Spleen (tissue), 7 donors: ENCODE measurements around the gene FLVCR2.

Source experiments
- CTCF ChIP-seq, 11 experiments: fragments of 200-600 bp in 7 of 11; fragments of 450-650 bp in 4 of 11; sonication (generic) in 4 of 11; IDR thresholded peaks in 8 of 11; conservative IDR thresholded peaks in 3 of 11; 1 replicate in 7 of 11; 2 replicates in 4 of 11; pipeline versions ENCODE4 v1.4.0 to v1.8.0; 2016 to 2021; ENCODE audit warnings: antibody characterized with exemption in 11 of 11, inconsistent platforms in 4 of 11, mild to moderate bottlenecking in 1 of 11
- POLR2A ChIP-seq, 3 donors: fragments of 450-650 bp; IDR thresholded peaks; one replicate each; pipeline ENCODE4 v1.5.1; 2017; ENCODE audit warnings: antibody characterized with exemption in 3 of 3, mild to moderate bottlenecking in 1 of 3
- donor health status: DM: no; HTN: no; CAD: no; lungs with moderate emphysema.
- donor health status: DM: no; HTN: no; CAD: no.
- donor health status: DM: no; HTN: no; CAD: no.

DNA sequence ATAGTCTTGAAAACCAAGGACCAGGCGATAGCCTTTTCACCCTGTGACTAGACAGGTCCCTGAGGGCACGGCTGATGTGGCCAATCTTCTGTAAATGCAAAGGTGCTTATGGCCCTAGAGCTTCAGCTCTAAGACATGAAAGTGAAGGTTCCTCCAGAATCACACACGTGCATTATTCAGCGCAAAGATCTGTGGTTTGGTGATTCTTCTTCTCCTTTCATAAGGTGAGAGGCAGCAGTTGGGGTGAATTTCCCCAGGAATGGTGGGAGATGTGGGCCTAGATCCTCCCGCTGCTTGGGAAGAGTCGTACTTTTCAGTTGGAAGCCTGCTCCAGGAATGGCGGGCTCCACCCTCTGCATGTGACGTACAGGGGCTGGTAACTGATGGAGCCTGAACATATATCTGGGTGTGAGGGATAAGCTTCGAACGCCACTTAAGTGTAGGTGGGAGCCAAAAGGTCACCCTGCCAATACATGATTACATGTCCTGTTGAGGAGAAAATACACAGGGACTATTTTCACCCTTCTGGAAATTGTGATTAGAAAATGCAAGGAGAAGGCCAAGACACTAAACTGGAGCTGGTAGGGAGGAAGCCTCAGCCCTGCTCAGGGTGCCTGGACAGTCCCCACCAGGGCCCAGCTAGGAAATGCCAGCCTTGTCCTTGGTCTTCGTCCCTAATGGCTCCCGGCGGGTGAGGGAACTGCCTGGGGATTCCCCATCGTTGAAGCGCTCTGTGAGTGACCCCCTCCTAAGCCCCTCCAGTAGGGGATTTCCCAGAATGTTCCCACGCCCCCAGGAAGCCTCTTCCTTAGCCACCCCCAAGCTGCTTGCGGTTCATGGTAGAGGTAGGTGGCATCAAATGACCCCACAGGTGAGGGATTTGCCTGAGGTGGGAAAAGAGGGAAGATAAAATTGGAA lies 38.6 kb upstream of the FLVCR2 start:
- TF ChIP-seq CTCF (IDR thresholded peaks at IDR 0.05 in 8 of 11, conservative IDR thresholded peaks at IDR 0.05 in 3 of 11) (no peak), POLR2A (IDR thresholded peaks at IDR 0.05) (no peak)
